K562 (cell line): ENCODE measurements around the gene SCARF2. TPM values are rescaled to one million over a fixed set of nuclear protein-coding genes. Genes with fewer than 3 reads are reported as not detected.

Experiments used
- ATAC-seq: fragments of 200-7000 bp; cut with Tn5 transposase; 3 replicates; pipeline ENCODE4 v1.9.1; 2020; ENCODE audit warnings: moderate library complexity
- BruUV-seq: library from RNA; stranded (reverse); fragments of 400-500 nt; replicated peaks from 2 replicates; lab custom pipeline; 2021; lab: Mats Ljungman, UMichigan
- CTCF ChIA-PET: fragments of 300-600 bp; formaldehyde crosslinking; extraction: SDS; loops from one replicate; lab custom pipeline; 2021; ENCODE audit warnings: low intra/inter-chr PET ratio; lab: Yijun Ruan, JAX
- POLR2A ChIA-PET: fragments of 300-600, 350-650 bp; sonication (Branson Sonifier 250); formaldehyde crosslinking; extraction: SDS; loops from one replicate; lab custom pipeline; 2021; ENCODE audit warnings: antibody characterized with exemption, inconsistent platforms; lab: Yijun Ruan, JAX
- DNase-seq, 4 experiments: peaks; one replicate each; pipeline versions ENCODE4 v3.0.0 to v3.0.0-alpha.2; 2011 to 2018; ENCODE audit warnings: low spot score in 3 of 4, mixed read lengths in 3 of 4; ENCODE audit errors: extremely low read depth in 1 of 4
- FAIRE-seq: peaks from 2 replicates; lab custom pipeline; 2011; peaks lifted over from hg19 to GRCh38; lab: Jason Lieb, UNC
- H2AFZ ChIP-seq: 2 replicates; pipeline ENCODE4 v1.6.0; 2011; ENCODE audit warnings: low read depth, low read length, control low read depth, inconsistent platforms
- H3K27ac ChIP-seq: fragments of 200-600 bp; 3 replicates; pipeline ENCODE4 v1.8.0; 2011; ENCODE audit warnings: low read depth, mild to moderate bottlenecking, control low read depth, inconsistent platforms, low read length, moderate library complexity, mixed read lengths; ENCODE audit errors: extremely low read depth
- H3K27me3 ChIP-seq, 2 experiments: fragments of 300-600 bp in 1 of 2; 2 replicates in 1 of 2; 3 replicates in 1 of 2; pipeline versions ENCODE4 v1.6.0 to v1.8.0; 2011; ENCODE audit warnings: inconsistent platforms in 2 of 2, low read length in 2 of 2, mild to moderate bottlenecking in 1 of 2, mixed read lengths in 1 of 2, moderate library complexity in 1 of 2; ENCODE audit not compliant: control insufficient read depth in 2 of 2, insufficient read depth in 2 of 2
- H3K36me3 ChIP-seq: fragments of 300-600 bp; 3 replicates; pipeline ENCODE4 v1.8.0; 2011; ENCODE audit warnings: mild to moderate bottlenecking, low read length, inconsistent platforms; ENCODE audit not compliant: control insufficient read depth, insufficient read depth
- H3K4me1 ChIP-seq, 2 experiments: fragments of 200-600 bp in 1 of 2; replicated peaks in 1 of 2; 2 replicates in 1 of 2; 3 replicates in 1 of 2; pipeline versions ENCODE4 v1.5.1 to v1.8.0; 2011; ENCODE audit warnings: inconsistent platforms in 2 of 2, low read length in 2 of 2, mild to moderate bottlenecking in 1 of 2, mixed read lengths in 1 of 2, moderate library complexity in 1 of 2; ENCODE audit not compliant: control insufficient read depth in 2 of 2, insufficient read depth in 2 of 2
- H3K4me2 ChIP-seq: 2 replicates; pipeline ENCODE4 v1.6.1; 2011; ENCODE audit warnings: low read length, control low read depth, inconsistent platforms, mixed read lengths; ENCODE audit not compliant: insufficient read depth
- H3K4me3 ChIP-seq: fragments of 200-600 bp; sonication (generic), shearing (Covaris generic); 2 replicates; pipeline ENCODE4 v1.5.1; 2016; ENCODE audit warnings: control low read depth, inconsistent platforms
- H3K79me2 ChIP-seq: fragments of 200-600 bp; 3 replicates; pipeline ENCODE4 v1.8.0; 2011; ENCODE audit warnings: low read length, inconsistent platforms; ENCODE audit not compliant: control insufficient read depth, insufficient read depth
- H3K9ac ChIP-seq, 2 experiments: 2 replicates each; pipeline versions ENCODE4 v1.6.0 to v1.6.1; 2011; ENCODE audit warnings: low read depth in 2 of 2, low read length in 2 of 2, control low read depth in 1 of 2, inconsistent platforms in 1 of 2, mild to moderate bottlenecking in 1 of 2, mixed read lengths in 1 of 2; ENCODE audit not compliant: insufficient read depth in 1 of 2
- H3K9me1 ChIP-seq: one replicate; pipeline ENCODE4 v1.6.0; 2011; ENCODE audit warnings: inconsistent platforms, mild to moderate bottlenecking, low read length, moderate library complexity; ENCODE audit not compliant: control insufficient read depth, insufficient read depth
- H3K9me3 ChIP-seq: replicated peaks from 2 replicates; pipeline ENCODE4 v1.5.1; 2011; ENCODE audit warnings: low read depth, low read length, inconsistent platforms; ENCODE audit not compliant: control insufficient read depth, insufficient read depth
- H4K20me1 ChIP-seq: replicated peaks from 2 replicates; pipeline ENCODE4 v1.6.1; 2011; ENCODE audit warnings: low read length, inconsistent platforms, mixed read lengths; ENCODE audit not compliant: control insufficient read depth, insufficient read depth
- ATF7 ChIP-seq: fragments of 450-650 bp; IDR thresholded peaks from 2 replicates; pipeline ENCODE4 v1.7.1; 2014; ENCODE audit warnings: mild to moderate bottlenecking, moderate library complexity
- ELF1 ChIP-seq: fragments of 200-800 bp; sonication (Bioruptor generic); IDR thresholded peaks from 2 replicates; pipeline ENCODE4 v1.6.1; 2016; ENCODE audit warnings: missing genetic modification characterization, missing compliant biosample characterization
- ETS2 ChIP-seq: IDR thresholded peaks from 2 replicates; pipeline ENCODE4 v1.6.1; 2016; ENCODE audit warnings: borderline replicate concordance, missing genetic modification characterization, mild to moderate bottlenecking, moderate library complexity, missing compliant biosample characterization; ENCODE audit not compliant: poor library complexity, severe bottlenecking
- JUN ChIP-seq, 2 experiments: sonication (generic) in 1 of 2; formaldehyde crosslinking in 1 of 2; IDR thresholded peaks; 2 replicates each; pipeline versions ENCODE4 v1.6.1 to v1.8.0; 2012 to 2022; ENCODE audit warnings: borderline replicate concordance in 2 of 2, mild to moderate bottlenecking in 2 of 2, improper control_type of control experiment in 1 of 2, low read depth in 1 of 2, low read length in 1 of 2, missing genetic modification reagents in 1 of 2
- KLF10 ChIP-seq: fragments of 250-450 bp; sonication (Bioruptor Pico); IDR thresholded peaks from 2 replicates; pipeline ENCODE4 v1.6.1; 2021; ENCODE audit warnings: matching md5 sums
- MBD1 ChIP-seq: fragments of 250-450 bp; sonication (Bioruptor Pico); IDR thresholded peaks from 2 replicates; pipeline ENCODE4 v1.8.0; 2022; ENCODE audit warnings: inconsistent platforms
- MYBL2 ChIP-seq, 2 experiments: fragments of 450-650 bp in 1 of 2; sonication (generic) in 1 of 2; formaldehyde crosslinking in 1 of 2; IDR thresholded peaks; 2 replicates each; pipeline versions ENCODE4 v1.6.1 to v1.8.1; 2017 to 2022; ENCODE audit warnings: borderline replicate concordance in 1 of 2, inconsistent platforms in 1 of 2, low read depth in 1 of 2, mild to moderate bottlenecking in 1 of 2, missing genetic modification reagents in 1 of 2, moderate library complexity in 1 of 2
- POLR2G ChIP-seq: fragments of 200-400 bp; formaldehyde crosslinking; IDR thresholded peaks from 2 replicates; pipeline ENCODE4 v1.6.1; 2017; ENCODE audit warnings: low read depth, mild to moderate bottlenecking, antibody characterized with exemption, low read length, moderate library complexity
- RFX1 ChIP-seq: fragments of 450-650 bp; IDR thresholded peaks from 2 replicates; pipeline ENCODE4 v1.6.1; 2016; ENCODE audit warnings: mild to moderate bottlenecking, moderate library complexity
- TSC22D4 ChIP-seq: fragments of 450-650 bp; IDR thresholded peaks from 2 replicates; pipeline ENCODE4 v1.6.1; 2016; ENCODE audit warnings: missing genetic modification characterization, missing biosample characterization, control low read depth
- ZEB2 ChIP-seq: fragments of 450-650 bp; IDR thresholded peaks from 2 replicates; pipeline ENCODE4 v1.6.1; 2016
- ZNF217 ChIP-seq: sonication (generic); formaldehyde crosslinking; IDR thresholded peaks from 2 replicates; pipeline ENCODE4 v1.8.0; 2022; ENCODE audit warnings: mild to moderate bottlenecking, missing genetic modification reagents
- ZNF583 ChIP-seq: fragments of 250-450 bp; sonication (Bioruptor Pico); IDR thresholded peaks from 2 replicates; pipeline ENCODE4 v1.4.0; 2020
- WGBS: fragments of 100-300 bp; shearing (Covaris generic); methylation state at CpG from one replicate; pipeline ENCODE4 v1.1.6; 2016; ENCODE audit warnings: low coverage, mixed read lengths; ENCODE audit not compliant: insufficient coverage; ENCODE audit errors: missing lambda C conversion rate; 5-methylcytosine and 5-hydroxymethylcytosine counted together
- in situ Hi-C: fragments of 300-500 bp; cut with MboI; formaldehyde crosslinking; loops from 4 replicates; pipeline ENCODE4 v1.15.0; 2018; ENCODE audit warnings: inconsistent platforms, mixed read lengths
- intact Hi-C: fragments of 100-400 bp; cut with micrococcal nuclease; formaldehyde crosslinking; loops from 2 replicates; pipeline ENCODE4 v1.14.2; 2022
- polyA plus RNA-seq, 8 experiments: library from polyadenylated mRNA; depleted of rRNA in 4 of 8; stranded (reverse) in 5 of 8; unstranded in 3 of 8; fragments of >200 nt; fragmentation: Nextera tagmentation in 2 of 8; fragmentation: Illumina TruSeq in 1 of 8; extraction: Ambion mirVana in 2 of 8; extraction: Trizol in 1 of 8; gene quantifications; 2 replicates each; pipeline versions ENCODE4 v1.2.1 to v1.2.3, GENCODE V29; 2011 to 2014; ENCODE audit warnings: inconsistent platforms in 1 of 8, missing spikeins in 1 of 8
- total RNA-seq, 7 experiments: library from RNA; depleted of rRNA in 6 of 7; stranded (reverse); fragments of >200 nt in 6 of 7; fragmentation: Illumina TruSeq in 2 of 7; extraction: Trizol in 2 of 7; gene quantifications; 2 replicates each; pipeline versions ENCODE4 v1.2.1 to v1.2.3, GENCODE V29; 2011 to 2021; ENCODE audit warnings: low replicate concordance in 1 of 7
- TF ChIP-seq, protein P1 (sequence below): IDR thresholded peaks from 2 replicates; pipeline ENCODE4 v1.6.1; 2016; ENCODE audit warnings: missing genetic modification characterization, missing compliant biosample characterization
- TF ChIP-seq, protein P2 (sequence below): sonication (generic); formaldehyde crosslinking; IDR thresholded peaks from 2 replicates; pipeline ENCODE4 v1.8.1; 2022; ENCODE audit warnings: missing genetic modification reagents
- TF ChIP-seq, protein P3 (sequence below): fragments of 250-450 bp; sonication (Bioruptor Pico); IDR thresholded peaks from 2 replicates; pipeline ENCODE4 v1.8.0; 2022; ENCODE audit warnings: moderate library complexity, mild to moderate bottlenecking, inconsistent platforms

Gene SCARF2
- total and polyA plus RNA-seq, 9 of the 15 experiments (the other 6 are each of a cell fraction or from before 2014, with no cell fraction given): 0.06 to 0.32 (median 0.21) TPM; not detected in 5

DNA sequence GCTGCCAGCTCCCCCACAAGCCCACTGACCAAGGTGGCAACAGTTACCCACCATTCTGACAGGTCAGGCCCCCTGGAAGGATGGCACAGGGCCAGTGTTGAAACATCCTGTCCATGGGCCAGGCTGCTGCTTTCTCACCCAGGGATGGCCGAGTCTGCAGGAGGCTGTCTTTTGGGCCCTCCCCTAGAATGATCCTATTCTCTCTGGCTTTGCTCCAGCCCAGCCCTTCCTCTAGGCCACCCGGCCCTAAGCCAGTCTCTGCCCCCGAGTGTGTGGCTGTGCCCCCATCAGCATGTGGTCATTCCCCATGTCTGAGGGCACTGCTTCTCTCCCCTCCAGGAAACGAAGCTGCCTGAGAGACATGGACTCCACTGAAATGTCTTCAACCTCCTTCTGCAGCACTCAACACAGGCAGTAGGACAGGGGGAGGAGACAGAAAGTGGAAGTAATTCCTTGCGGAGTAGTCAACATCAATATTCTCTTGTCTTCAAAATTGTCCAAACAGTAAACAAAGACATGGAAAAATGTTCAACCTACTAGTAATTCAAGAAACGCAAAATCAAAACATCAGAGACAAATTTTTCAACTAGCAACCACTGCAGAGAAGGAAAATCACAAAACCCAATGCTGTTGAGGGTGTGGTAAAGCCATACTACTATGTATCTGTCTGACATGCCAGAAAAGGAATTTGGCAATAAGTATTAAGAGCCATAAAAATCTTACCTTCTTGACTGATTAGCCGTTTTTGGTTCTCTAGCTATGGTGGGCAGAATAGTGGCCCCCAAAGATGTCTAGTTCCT lies 5.1 kb upstream of the SCARF2 start:
- no TSS peak for BruUV-seq
- CTCF ChIA-PET: no interaction called here
- Histone ChIP-seq H3K27ac (no peak overlapping the region), H3K9me3 (no peaks in the 10 kb centered on the region), H3K9me1 (no peaks in the 10 kb centered on the region), H3K27me3 (peaks cover 28 to 55% of the 10 kb centered on the region in 2 experiments; a peak in 4 of 5 replicates), H3K4me2 (no peak overlapping the region), H3K79me2 (no peaks in the 10 kb centered on the region), H3K36me3 (no peaks in the 10 kb centered on the region), H3K9ac (peak overlapping the region in 1 of 2 experiments; percentile 69; a peak in 2 of 4 replicates), H4K20me1 (peaks cover 37% of the 10 kb centered on the region), H3K4me1 (peaks cover 0 to 24% of the 10 kb centered on the region in 2 experiments; a peak in 1 of 5 replicates), H2AFZ (no peak overlapping the region), H3K4me3 (no peak overlapping the region)
- in situ Hi-C loops (no loop called here), intact Hi-C loops (no loop called here)
- no peak for DNase-seq
- ATAC-seq: no peak
- POLR2A ChIA-PET: interaction anchor here (0.6 to 4.8 kb wide), 8 partner anchors 10 to 1506 kb away, joined by 4 to 35 read pairs (median 9); no protein-coding TSS in a partner anchor
- FAIRE-seq: peak; percentile 29
- 12% methylated on average over 7 of the region's 7 CpGs for WGBS
- TF ChIP-seq, protein P1, sequence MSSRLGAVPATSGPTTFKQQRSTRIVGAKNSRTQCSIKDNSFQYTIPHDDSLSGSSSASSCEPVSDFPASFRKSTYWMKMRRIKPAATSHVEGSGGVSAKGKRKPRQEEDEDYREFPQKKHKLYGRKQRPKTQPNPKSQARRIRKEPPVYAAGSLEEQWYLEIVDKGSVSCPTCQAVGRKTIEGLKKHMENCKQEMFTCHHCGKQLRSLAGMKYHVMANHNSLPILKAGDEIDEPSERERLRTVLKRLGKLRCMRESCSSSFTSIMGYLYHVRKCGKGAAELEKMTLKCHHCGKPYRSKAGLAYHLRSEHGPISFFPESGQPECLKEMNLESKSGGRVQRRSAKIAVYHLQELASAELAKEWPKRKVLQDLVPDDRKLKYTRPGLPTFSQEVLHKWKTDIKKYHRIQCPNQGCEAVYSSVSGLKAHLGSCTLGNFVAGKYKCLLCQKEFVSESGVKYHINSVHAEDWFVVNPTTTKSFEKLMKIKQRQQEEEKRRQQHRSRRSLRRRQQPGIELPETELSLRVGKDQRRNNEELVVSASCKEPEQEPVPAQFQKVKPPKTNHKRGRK (tag): no peak
- TF ChIP-seq ELF1 (tag): no peak
- no peak for TF ChIP-seq MBD1 (CRISPR knock-in tag)
- no peak for TF ChIP-seq JUN (IDR thresholded peaks at IDR 0.05; ENCODE audit: borderline replicate concordance, low read depth, low read length)
- TF ChIP-seq JUN (CRISPR knock-in tag; IDR thresholded peaks at IDR 0.05; ENCODE audit: borderline replicate concordance): 0 out of 2 replicates have a peak, but pooled peaks have one; percentile 20
- no peak for TF ChIP-seq KLF10 (CRISPR knock-in tag)
- peak; percentile 16; the same call in 1 of the 2 replicates for TF ChIP-seq POLR2G
- TF ChIP-seq ETS2 (tag): no peak
- no peak for TF ChIP-seq ZEB2
- peak; percentile 79; the same call in 1 of the 2 replicates for TF ChIP-seq TSC22D4
- TF ChIP-seq MYBL2 (IDR thresholded peaks at IDR 0.05; ENCODE audit: low read depth): no peak
- TF ChIP-seq MYBL2 (CRISPR knock-in tag; IDR thresholded peaks at IDR 0.05; ENCODE audit: borderline replicate concordance): peak; percentile 80; the same call in 1 of the 2 replicates
- TF ChIP-seq ZNF217 (CRISPR knock-in tag): no peak
- TF ChIP-seq ATF7: no peak
- TF ChIP-seq, protein P2, sequence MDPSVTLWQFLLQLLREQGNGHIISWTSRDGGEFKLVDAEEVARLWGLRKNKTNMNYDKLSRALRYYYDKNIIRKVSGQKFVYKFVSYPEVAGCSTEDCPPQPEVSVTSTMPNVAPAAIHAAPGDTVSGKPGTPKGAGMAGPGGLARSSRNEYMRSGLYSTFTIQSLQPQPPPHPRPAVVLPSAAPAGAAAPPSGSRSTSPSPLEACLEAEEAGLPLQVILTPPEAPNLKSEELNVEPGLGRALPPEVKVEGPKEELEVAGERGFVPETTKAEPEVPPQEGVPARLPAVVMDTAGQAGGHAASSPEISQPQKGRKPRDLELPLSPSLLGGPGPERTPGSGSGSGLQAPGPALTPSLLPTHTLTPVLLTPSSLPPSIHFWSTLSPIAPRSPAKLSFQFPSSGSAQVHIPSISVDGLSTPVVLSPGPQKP (CRISPR knock-in tag): 0 out of 2 replicates have a peak, but pooled peaks have one; percentile 88
- no peak for TF ChIP-seq RFX1
- TF ChIP-seq ZNF583 (CRISPR knock-in tag): no peak
- TF ChIP-seq, protein P3, sequence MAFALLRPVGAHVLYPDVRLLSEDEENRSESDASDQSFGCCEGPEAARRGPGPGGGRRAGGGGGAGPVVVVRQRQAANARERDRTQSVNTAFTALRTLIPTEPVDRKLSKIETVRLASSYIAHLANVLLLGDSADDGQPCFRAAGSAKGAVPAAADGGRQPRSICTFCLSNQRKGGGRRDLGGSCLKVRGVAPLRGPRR (CRISPR knock-in tag): peak; percentile 71; the same call in 1 of the 2 replicates
